Endometrial microvascular endothelial cells (primary cell): ENCODE data around the gene GRIN2C. TPM values are rescaled to one million over a fixed set of nuclear protein-coding genes. Genes with fewer than 3 reads are reported as not detected.

Source experiments
- in situ Hi-C: cut with HindIII; loops from 2 replicates; pipeline ENCODE4 v1.10.0; 2017; ENCODE audit warnings: low sequenced_read_pairs, low pct_unique_long_range_greater_than_20kb; ENCODE audit errors: inconsistent ontology term
- total RNA-seq: library from RNA; depleted of rRNA; stranded (reverse); fragments of >200 nt; gene quantifications from one replicate; pipeline ENCODE4 v1.2.3, GENCODE V29; 2015; ENCODE audit errors: inconsistent ontology term

GRIN2C gene
- total RNA-seq, 1 donor from 2014 or later = not detected

GRCh38 chr17:74868251-74868907 is 8.7 kb upstream of the GRIN2C start:
- in situ Hi-C loops = loop anchor here (10.0 kb wide), 1 partner anchor 84 kb away; no protein-coding TSS in a partner anchor

- in situ Hi-C loops = loop anchor here (10.0 kb wide), 1 partner anchor 82 kb away; no protein-coding TSS in a partner anchor
These were observed 6.6 kb upstream of the GRIN2C start for GRCh38 chr17:74866198-74866835.

- in situ Hi-C loops = loop anchor here (10.0 kb wide), 1 partner anchor 81 kb away; no protein-coding TSS in a partner anchor
These were observed 6.0 kb upstream of the GRIN2C start for GRCh38 chr17:74865504-74866197.

- in situ Hi-C loops = loop anchor here (10.0 kb wide), 1 partner anchor 80 kb away; no protein-coding TSS in a partner anchor
These were observed 5.2 kb upstream of the GRIN2C start for GRCh38 chr17:74864866-74865395.

GRCh38 chr17:74864297-74864865 is 4.7 kb upstream of the GRIN2C start:
- in situ Hi-C loops = loop anchor here (10.0 kb wide), 1 partner anchor 80 kb away; no protein-coding TSS in a partner anchor

GRCh38 chr17:74863420-74864296 is 4.0 kb upstream of the GRIN2C start:
- in situ Hi-C loops = loop anchor here (10.0 kb wide), 1 partner anchor 79 kb away; no protein-coding TSS in a partner anchor

GRCh38 chr17:74862919-74863318 is 3.2 kb upstream of the GRIN2C start:
- in situ Hi-C loops = loop anchor here (10.0 kb wide), 1 partner anchor 78 kb away; no protein-coding TSS in a partner anchor

- in situ Hi-C loops = loop anchor here (10.0 kb wide), 1 partner anchor 78 kb away; no protein-coding TSS in a partner anchor
These were observed 2.6 kb upstream of the GRIN2C start for GRCh38 chr17:74862108-74862901.

- in situ Hi-C loops = loop anchor here (10.0 kb wide), 1 partner anchor 77 kb away; no protein-coding TSS in a partner anchor
These were observed 2.0 kb upstream of the GRIN2C start for GRCh38 chr17:74861662-74862107.

- in situ Hi-C loops = loop anchor here (10.0 kb wide), 1 partner anchor 76 kb away; no protein-coding TSS in a partner anchor
These were observed 1.4 kb upstream of the GRIN2C start for GRCh38 chr17:74860872-74861661.

GRCh38 chr17:74860229-74860871 is 665 bp upstream of the GRIN2C start:
- in situ Hi-C loops = loop anchor here (10.0 kb wide), 1 partner anchor 76 kb away; no protein-coding TSS in a partner anchor

- in situ Hi-C loops = no loop called here
These were observed 820 bp downstream of the GRIN2C start for GRCh38 chr17:74858672-74859458.

- in situ Hi-C loops = no loop called here
These were observed 2.5 kb downstream of the GRIN2C start for GRCh38 chr17:74857191-74857590.

- in situ Hi-C loops = no loop called here
These were observed 3.6 kb downstream of the GRIN2C start for GRCh38 chr17:74856112-74856511.

- in situ Hi-C loops = no loop called here
These were observed 4.4 kb downstream of the GRIN2C start for GRCh38 chr17:74855323-74855722.
